HCT116 (cell line): ENCODE results near the gene IGSF21. TPM values are rescaled to one million over a fixed set of nuclear protein-coding genes. Genes with fewer than 3 reads are reported as not detected.

Source experiments
- ATAC-seq: fragments of 200-7000 bp; cut with Tn5 transposase; 2 replicates; pipeline ENCODE4 v1.9.1; 2020; ENCODE audit warnings: mild to moderate bottlenecking, moderate library complexity
- BruUV-seq: library from RNA; stranded (reverse); fragments of 400-500 nt; replicated peaks from 2 replicates; lab custom pipeline; 2021; lab: Mats Ljungman, UMichigan
- CTCF ChIA-PET: fragments of 300-600 bp; sonication (Branson Sonifier 250); formaldehyde crosslinking; loops from one replicate; lab custom pipeline; 2021; ENCODE audit warnings: antibody characterized with exemption; lab: Charles Lee
- POLR2A ChIA-PET: fragments of 300-600, 350-600 bp; sonication (Branson Sonifier 250); formaldehyde crosslinking; loops from one replicate; lab custom pipeline; 2021; ENCODE audit warnings: antibody characterized with exemption; lab: Charles Lee
- RAD21 ChIA-PET, 2 experiments: fragments of 300-600 bp; sonication (Branson Sonifier 250); formaldehyde crosslinking; loops; one replicate each; lab custom pipeline; 2023; ENCODE audit warnings: low total read pairs in 2 of 2; ENCODE audit not compliant: uncharacterized antibody in 2 of 2, unreplicated experiment in 2 of 2, low non-redundant PET in 1 of 2; lab: Charles Lee
- DNase-seq: peaks from one replicate; pipeline ENCODE4 v3.0.0-alpha.2; 2010; ENCODE audit warnings: low read depth, low spot score
- H2AFZ ChIP-seq: fragments of 200-600 bp; shearing (Covaris generic), sonication (generic); 2 replicates; pipeline ENCODE4 v1.6.1; 2017; ENCODE audit warnings: low read depth, mixed run types, mixed read lengths, antibody characterized with exemption, low read length; ENCODE audit not compliant: poor library complexity, severe bottlenecking
- H3K27ac ChIP-seq: 2 replicates; pipeline ENCODE4 v1.5.1; 2012; ENCODE audit warnings: low read depth, low read length
- H3K27me3 ChIP-seq: fragments of 200-600 bp; sonication (generic); 2 replicates; pipeline ENCODE4 v1.6.1; 2016; ENCODE audit warnings: mixed run types, low read length, mixed read lengths; ENCODE audit not compliant: insufficient read depth
- H3K36me3 ChIP-seq, 2 experiments: fragments of 200-500 bp in 1 of 2; fragments of 200-600 bp in 1 of 2; sonication (Bioruptor generic) in 1 of 2; sonication (generic) in 1 of 2; 2 replicates each; pipeline versions ENCODE4 v1.5.1 to v1.6.1; 2014 to 2016; ENCODE audit warnings: low read length in 2 of 2, inconsistent platforms in 1 of 2, mixed read lengths in 1 of 2, mixed run types in 1 of 2; ENCODE audit not compliant: insufficient read depth in 2 of 2, control insufficient read depth in 1 of 2
- H3K4me1 ChIP-seq, 2 experiments: fragments of 200-600 bp in 1 of 2; sonication (generic) in 1 of 2; 2 replicates each; pipeline versions ENCODE4 v1.5.1 to v1.6.1; 2012 to 2017; ENCODE audit warnings: low read length in 2 of 2, inconsistent platforms in 1 of 2, mild to moderate bottlenecking in 1 of 2, mixed read lengths in 1 of 2, mixed run types in 1 of 2, moderate library complexity in 1 of 2; ENCODE audit not compliant: insufficient read depth in 2 of 2, control insufficient read depth in 1 of 2
- H3K4me2 ChIP-seq: fragments of 200-600 bp; sonication (generic); 2 replicates; pipeline ENCODE4 v1.6.1; 2017; ENCODE audit warnings: mixed run types, low read length, mixed read lengths
- H3K4me3 ChIP-seq, 2 experiments: fragments of 200-600 bp in 1 of 2; sonication (generic) in 1 of 2; replicated peaks in 1 of 2; 2 replicates each; pipeline ENCODE4 v1.5.1; 2011 to 2016; ENCODE audit warnings: low read length in 2 of 2, control low read depth in 1 of 2, low read depth in 1 of 2, mild to moderate bottlenecking in 1 of 2, mixed read lengths in 1 of 2, mixed run types in 1 of 2
- H3K79me2 ChIP-seq: fragments of 200-600 bp; sonication (generic); 2 replicates; pipeline ENCODE4 v1.6.1; 2017; ENCODE audit warnings: mild to moderate bottlenecking, mixed run types, low read length, moderate library complexity, mixed read lengths; ENCODE audit not compliant: insufficient read depth
- H3K9ac ChIP-seq: fragments of 200-600 bp; sonication (generic); 2 replicates; pipeline ENCODE4 v1.6.1; 2016; ENCODE audit warnings: low read length, mixed read lengths
- H3K9me2 ChIP-seq: fragments of 200-600 bp; sonication (generic), shearing (Covaris generic); 2 replicates; pipeline ENCODE4 v1.6.1; 2017; ENCODE audit warnings: mixed run types, mild to moderate bottlenecking, moderate library complexity; ENCODE audit not compliant: insufficient read depth
- H3K9me3 ChIP-seq, 2 experiments: fragments of 200-500 bp in 1 of 2; fragments of 200-600 bp in 1 of 2; sonication (Bioruptor generic) in 1 of 2; sonication (generic) in 1 of 2; 2 replicates each; pipeline ENCODE4 v1.6.1; 2014 to 2017; ENCODE audit warnings: low read length in 2 of 2, mixed read lengths in 2 of 2, inconsistent platforms in 1 of 2, low read depth in 1 of 2, mild to moderate bottlenecking in 1 of 2, mixed run types in 1 of 2, moderate library complexity in 1 of 2; ENCODE audit not compliant: control insufficient read depth in 1 of 2, insufficient read depth in 1 of 2
- H4K20me1 ChIP-seq: fragments of 200-600 bp; sonication (generic), shearing (Covaris generic); 2 replicates; pipeline ENCODE4 v1.6.1; 2017; ENCODE audit warnings: mixed run types, mild to moderate bottlenecking, moderate library complexity; ENCODE audit not compliant: insufficient read depth
- CEBPB ChIP-seq: IDR thresholded peaks from 2 replicates; pipeline ENCODE4 v1.6.1; 2012; ENCODE audit warnings: low read depth
- ELF1 ChIP-seq: IDR thresholded peaks from 2 replicates; pipeline ENCODE4 v1.6.1; 2012; ENCODE audit warnings: low read depth, borderline replicate concordance
- EZH2 ChIP-seq: fragments of 200-600 bp; sonication (generic); IDR thresholded peaks from 2 replicates; pipeline ENCODE4 v1.6.1; 2017; ENCODE audit warnings: antibody characterized with exemption, mixed run types
- EZH2phosphoT487 ChIP-seq: fragments of 200-600 bp; IDR thresholded peaks from 2 replicates; pipeline ENCODE4 v1.6.1; 2018; ENCODE audit warnings: antibody characterized with exemption, borderline replicate concordance
- FOSL1 ChIP-seq: IDR thresholded peaks from 2 replicates; pipeline ENCODE4 v1.6.1; 2012; ENCODE audit warnings: low read depth
- JUND ChIP-seq: IDR thresholded peaks from 2 replicates; pipeline ENCODE4 v1.6.1; 2012
- POLR2A ChIP-seq: IDR thresholded peaks from 2 replicates; pipeline ENCODE4 v1.7.0; 2011; ENCODE audit warnings: borderline replicate concordance; ENCODE audit not compliant: insufficient read depth, insufficient read length; ENCODE audit errors: extremely low read depth
- POLR2AphosphoS5 ChIP-seq: IDR thresholded peaks from 2 replicates; pipeline ENCODE4 v1.6.1; 2011; ENCODE audit warnings: mild to moderate bottlenecking, low read depth, low read length, moderate library complexity
- RAD21 ChIP-seq: IDR thresholded peaks from 2 replicates; pipeline ENCODE4 v1.6.1; 2012; ENCODE audit warnings: low read depth, mild to moderate bottlenecking
- REST ChIP-seq: IDR thresholded peaks from 2 replicates; pipeline ENCODE4 v1.6.1; 2012; ENCODE audit warnings: low read depth
- SIN3A ChIP-seq: IDR thresholded peaks from 2 replicates; pipeline ENCODE4 v1.6.1; 2012; ENCODE audit warnings: low read depth
- SRF ChIP-seq: IDR thresholded peaks from 2 replicates; pipeline ENCODE4 v1.6.1; 2012; ENCODE audit warnings: low read depth
- TCF7L2 ChIP-seq: IDR thresholded peaks from 2 replicates; pipeline ENCODE4 v1.7.0; 2011; ENCODE audit warnings: borderline replicate concordance, inconsistent platforms; ENCODE audit not compliant: insufficient read depth, insufficient read length; ENCODE audit errors: extremely low read depth
- YY1 ChIP-seq: IDR thresholded peaks from 2 replicates; pipeline ENCODE4 v1.6.1; 2011; ENCODE audit warnings: low read length, low read depth, moderate library complexity, mild to moderate bottlenecking; ENCODE audit not compliant: insufficient replicate concordance; ENCODE audit errors: extremely low read depth
- ZBTB33 ChIP-seq: IDR thresholded peaks from 2 replicates; pipeline ENCODE4 v1.6.1; 2011; ENCODE audit warnings: mild to moderate bottlenecking, low read length, moderate library complexity; ENCODE audit not compliant: insufficient replicate concordance; ENCODE audit errors: extremely low read depth
- intact Hi-C: fragments of 100-400 bp; cut with micrococcal nuclease; formaldehyde crosslinking; loops from 2 replicates; pipeline ENCODE4 v1.10.0; 2022
- total RNA-seq: library from RNA; stranded (reverse); gene quantifications from one replicate; pipeline ENCODE4 v1.2.1, GENCODE V29; 2021; ENCODE audit not compliant: unreplicated experiment
- TF ChIP-seq, protein P1 (sequence below): IDR thresholded peaks from 2 replicates; pipeline ENCODE4 v1.6.1; 2012
- TF ChIP-seq, protein P2 (sequence below): IDR thresholded peaks from 2 replicates; pipeline ENCODE4 v1.6.1; 2012

The IGSF21 gene
- total RNA-seq, 1 experiment from 2014 or later, result not detected

DNA sequence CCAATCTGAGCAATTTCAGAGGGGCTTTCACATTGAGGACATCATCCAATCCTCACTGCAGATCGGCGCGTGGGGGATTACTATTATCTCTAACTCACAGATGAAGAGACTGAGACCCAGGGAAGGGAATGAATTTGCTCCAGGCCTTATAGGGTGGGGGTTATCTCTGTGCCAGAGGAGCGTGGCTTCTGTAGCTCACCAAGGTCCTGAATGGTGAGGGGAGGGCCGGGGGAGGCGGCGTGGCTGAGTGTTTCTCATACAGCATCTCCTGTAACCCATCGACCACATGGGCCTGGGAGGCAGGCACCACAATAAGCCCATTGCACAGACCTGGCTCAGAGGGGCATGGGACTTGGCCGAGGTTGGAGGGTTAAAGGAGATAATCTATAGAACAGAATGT lies 230.2 kb downstream of the IGSF21 start:
- no peak overlapping the region for H2AFZ ChIP-seq
- TF ChIP-seq POLR2A (no peak), POLR2AphosphoS5 (no peak), SRF (no peak), EZH2 (no peak), TCF7L2 (no peak), YY1 (no peak), JUND (no peak), ZBTB33 (no peak), ELF1 (no peak), EZH2phosphoT487 (no peak), REST (no peak), SIN3A (no peak), CEBPB (no peak), RAD21 (no peak), FOSL1 (no peak)
- TF ChIP-seq, protein P1, sequence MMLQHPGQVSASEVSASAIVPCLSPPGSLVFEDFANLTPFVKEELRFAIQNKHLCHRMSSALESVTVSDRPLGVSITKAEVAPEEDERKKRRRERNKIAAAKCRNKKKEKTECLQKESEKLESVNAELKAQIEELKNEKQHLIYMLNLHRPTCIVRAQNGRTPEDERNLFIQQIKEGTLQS, result no peak
- TF ChIP-seq, protein P2, sequence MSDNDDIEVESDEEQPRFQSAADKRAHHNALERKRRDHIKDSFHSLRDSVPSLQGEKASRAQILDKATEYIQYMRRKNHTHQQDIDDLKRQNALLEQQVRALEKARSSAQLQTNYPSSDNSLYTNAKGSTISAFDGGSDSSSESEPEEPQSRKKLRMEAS, result no peak
- no peak overlapping the region for H3K27ac ChIP-seq
- POLR2A ChIA-PET, result no interaction called here
- peaks cover 0 to 5% of the 10 kb centered on the region in 2 experiments; a peak in 1 of 4 replicates for H3K4me1 ChIP-seq
- no peak overlapping the region for H3K4me3 ChIP-seq
- DNase-seq (no peak), ATAC-seq (no peak)
- no peak overlapping the region for H3K4me2 ChIP-seq
- no peaks in the 10 kb centered on the region for H3K9me2 ChIP-seq
- intact Hi-C loops, result no loop called here
- CTCF ChIA-PET, result no interaction called here
- BruUV-seq, result no TSS peak
- H3K27me3 ChIP-seq, result peaks cover 26% of the 10 kb centered on the region
- H3K9me3 ChIP-seq, result no peaks in the 10 kb centered on the region
- H3K36me3 ChIP-seq, result no peaks in the 10 kb centered on the region
- RAD21 ChIA-PET, result no interaction called here
- no peak overlapping the region for H3K9ac ChIP-seq
- no peaks in the 10 kb centered on the region for H3K79me2 ChIP-seq
- H4K20me1 ChIP-seq, result no peaks in the 10 kb centered on the region
